ENCODE results near the gene CDC5L.

The CDC5L gene

DNA sequence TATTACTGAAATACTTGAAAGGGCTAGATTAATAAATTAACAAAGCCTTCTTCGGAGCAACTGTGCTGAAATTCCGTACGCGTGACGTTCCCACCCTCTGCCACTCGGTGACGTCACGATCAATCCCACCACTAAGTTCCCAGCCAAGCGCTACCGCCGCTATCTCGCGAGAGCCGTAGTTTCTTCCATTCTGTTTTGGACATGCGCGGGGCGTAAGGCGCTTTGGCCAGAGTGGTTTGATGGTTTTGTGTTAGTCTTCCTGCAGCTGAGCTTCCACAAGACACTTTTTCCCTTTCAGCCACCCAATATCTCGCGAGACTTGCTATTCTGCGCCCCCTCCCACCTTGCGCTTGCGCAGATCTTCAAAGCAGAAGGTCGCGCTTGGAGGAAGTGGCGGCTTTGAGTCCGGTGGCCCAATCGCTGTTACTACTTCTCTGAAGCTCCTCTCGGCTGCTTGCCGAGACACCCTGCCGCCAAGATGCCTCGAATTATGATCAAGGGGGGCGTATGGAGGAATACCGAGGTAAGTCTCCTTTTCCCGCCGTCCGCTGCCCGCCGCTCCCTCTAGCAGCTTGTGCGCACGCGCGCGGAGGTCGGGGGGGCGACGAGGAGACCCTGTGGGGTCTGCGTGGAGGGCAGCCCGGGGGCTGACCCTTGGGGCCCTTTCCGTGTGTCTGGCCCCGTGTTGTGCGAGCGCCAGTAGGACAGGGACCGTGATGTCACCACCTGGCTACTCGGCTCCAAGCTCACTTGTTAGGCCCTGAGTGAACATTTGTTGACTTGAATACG lies at the start of gene CDC5L:
CDC5L (plus strand) TSS at position 361 of the 789 bp plus-strand sequence; CDS start at position 479, 118 bp downstream.
- no peaks in the 10 kb centered on the region for H3K9me3 ChIP-seq
- peaks cover 6% of the 10 kb centered on the region for H3K27me3 ChIP-seq
- peaks cover 22 to 24% of the 10 kb centered on the region in 2 experiments for H3K4me1 ChIP-seq (ENCODE audit: control insufficient read depth in 1 of 2, insufficient read depth in 1 of 2, low read depth in 1 of 2, low read length in 1 of 2)
- peaks cover 19% of the 10 kb centered on the region for H3K36me3 ChIP-seq
- H3K27ac ChIP-seq: peak within 1 kb of the TSS; percentile 95
- H3K4me3 ChIP-seq (ENCODE audit: low read depth in 1 of 2, low read length in 1 of 2): peak within 1 kb of the TSS; percentile 80 to 95
- TF ChIP-seq, protein P1, sequence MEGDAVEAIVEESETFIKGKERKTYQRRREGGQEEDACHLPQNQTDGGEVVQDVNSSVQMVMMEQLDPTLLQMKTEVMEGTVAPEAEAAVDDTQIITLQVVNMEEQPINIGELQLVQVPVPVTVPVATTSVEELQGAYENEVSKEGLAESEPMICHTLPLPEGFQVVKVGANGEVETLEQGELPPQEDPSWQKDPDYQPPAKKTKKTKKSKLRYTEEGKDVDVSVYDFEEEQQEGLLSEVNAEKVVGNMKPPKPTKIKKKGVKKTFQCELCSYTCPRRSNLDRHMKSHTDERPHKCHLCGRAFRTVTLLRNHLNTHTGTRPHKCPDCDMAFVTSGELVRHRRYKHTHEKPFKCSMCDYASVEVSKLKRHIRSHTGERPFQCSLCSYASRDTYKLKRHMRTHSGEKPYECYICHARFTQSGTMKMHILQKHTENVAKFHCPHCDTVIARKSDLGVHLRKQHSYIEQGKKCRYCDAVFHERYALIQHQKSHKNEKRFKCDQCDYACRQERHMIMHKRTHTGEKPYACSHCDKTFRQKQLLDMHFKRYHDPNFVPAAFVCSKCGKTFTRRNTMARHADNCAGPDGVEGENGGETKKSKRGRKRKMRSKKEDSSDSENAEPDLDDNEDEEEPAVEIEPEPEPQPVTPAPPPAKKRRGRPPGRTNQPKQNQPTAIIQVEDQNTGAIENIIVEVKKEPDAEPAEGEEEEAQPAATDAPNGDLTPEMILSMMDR (IDR thresholded peaks at IDR 0.05): no peak

DNA sequence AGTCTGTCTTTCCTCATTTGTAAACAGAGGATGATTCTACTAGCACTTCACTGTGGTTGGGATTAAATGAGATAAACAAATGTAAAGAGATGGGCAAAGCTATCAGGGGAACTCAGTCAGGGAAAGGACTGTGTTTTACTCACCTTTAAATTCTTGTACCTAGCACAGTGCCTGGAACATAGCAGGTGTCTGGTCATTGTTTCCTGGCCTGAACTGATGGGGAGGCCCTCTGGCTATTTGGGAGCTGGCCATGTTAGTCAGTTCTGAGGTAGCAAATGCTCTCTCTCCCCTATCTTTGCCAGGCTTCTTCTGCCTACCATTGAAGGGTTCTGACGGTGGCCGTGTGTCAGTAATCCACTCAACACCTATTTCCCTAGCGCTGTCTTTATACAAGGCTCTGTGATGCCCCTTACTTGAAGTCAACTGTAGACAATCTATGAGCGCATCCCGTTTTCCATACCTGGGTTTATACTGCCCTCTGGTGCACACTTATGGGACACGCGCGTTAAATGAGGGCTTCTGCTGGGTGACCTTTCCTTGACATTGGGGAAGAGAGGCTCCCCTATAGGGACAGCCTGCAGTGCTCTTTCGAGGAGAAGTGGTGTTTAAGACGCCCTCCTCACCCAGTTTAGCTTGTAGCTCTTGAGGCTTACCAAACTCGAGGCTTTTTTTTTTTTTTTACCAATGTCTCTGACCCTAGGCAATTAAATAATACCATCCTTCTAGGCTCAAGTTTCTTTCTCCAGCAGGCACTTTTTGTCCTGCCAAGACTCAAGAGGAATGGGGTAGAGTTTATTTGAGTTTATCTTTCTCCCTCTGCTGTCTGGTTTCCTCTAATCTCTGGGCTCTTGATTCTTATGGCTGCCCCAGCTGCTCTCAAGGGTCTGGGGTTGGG lies 49.0 kb upstream of the CDC5L start:
- Histone ChIP-seq H3K27me3 (peaks cover 42% of the 10 kb centered on the region), H3K36me3 (no peaks in the 10 kb centered on the region), H3K4me1 (ENCODE audit: control insufficient read depth in 1 of 2, insufficient read depth in 1 of 2, low read depth in 1 of 2, low read length in 1 of 2) (peaks cover 13% of the 10 kb centered on the region in 2 experiments), H3K9me3 (no peaks in the 10 kb centered on the region), H3K27ac (no peak overlapping the region), H3K4me3 (ENCODE audit: low read depth in 1 of 2, low read length in 1 of 2) (no peak overlapping the region)
- TF ChIP-seq, protein P1 (IDR thresholded peaks at IDR 0.05): peak; percentile 83

DNA sequence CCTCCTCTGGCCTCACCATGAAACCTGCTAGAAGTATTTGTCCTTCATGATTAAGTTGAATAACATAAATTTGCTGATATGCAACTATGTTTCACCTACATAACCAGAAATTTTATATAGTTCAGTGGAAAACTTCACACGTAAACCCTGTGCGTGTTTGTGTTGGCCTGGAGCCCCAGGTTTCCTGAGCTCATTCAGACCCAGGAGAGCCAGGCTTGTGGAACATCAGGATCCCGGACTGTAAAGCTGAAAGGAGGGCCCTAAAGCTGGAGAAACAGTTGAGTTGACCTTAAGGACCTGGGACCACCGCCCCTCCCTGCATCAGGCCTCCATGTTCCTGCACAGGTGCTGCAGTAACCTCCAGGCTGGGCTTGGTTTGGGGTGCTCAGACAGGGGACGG lies 48.2 kb upstream of the CDC5L start:
- H3K27ac ChIP-seq: no peak overlapping the region
- H3K27me3 ChIP-seq: peaks cover 50% of the 10 kb centered on the region
- no peaks in the 10 kb centered on the region for H3K9me3 ChIP-seq
- peaks cover 4% of the 10 kb centered on the region in 2 experiments for H3K4me1 ChIP-seq (ENCODE audit: control insufficient read depth in 1 of 2, insufficient read depth in 1 of 2, low read depth in 1 of 2, low read length in 1 of 2)
- TF ChIP-seq, protein P1 (IDR thresholded peaks at IDR 0.05): no peak
- H3K4me3 ChIP-seq (ENCODE audit: low read depth in 1 of 2, low read length in 1 of 2): no peak overlapping the region
- H3K36me3 ChIP-seq: no peaks in the 10 kb centered on the region

DNA sequence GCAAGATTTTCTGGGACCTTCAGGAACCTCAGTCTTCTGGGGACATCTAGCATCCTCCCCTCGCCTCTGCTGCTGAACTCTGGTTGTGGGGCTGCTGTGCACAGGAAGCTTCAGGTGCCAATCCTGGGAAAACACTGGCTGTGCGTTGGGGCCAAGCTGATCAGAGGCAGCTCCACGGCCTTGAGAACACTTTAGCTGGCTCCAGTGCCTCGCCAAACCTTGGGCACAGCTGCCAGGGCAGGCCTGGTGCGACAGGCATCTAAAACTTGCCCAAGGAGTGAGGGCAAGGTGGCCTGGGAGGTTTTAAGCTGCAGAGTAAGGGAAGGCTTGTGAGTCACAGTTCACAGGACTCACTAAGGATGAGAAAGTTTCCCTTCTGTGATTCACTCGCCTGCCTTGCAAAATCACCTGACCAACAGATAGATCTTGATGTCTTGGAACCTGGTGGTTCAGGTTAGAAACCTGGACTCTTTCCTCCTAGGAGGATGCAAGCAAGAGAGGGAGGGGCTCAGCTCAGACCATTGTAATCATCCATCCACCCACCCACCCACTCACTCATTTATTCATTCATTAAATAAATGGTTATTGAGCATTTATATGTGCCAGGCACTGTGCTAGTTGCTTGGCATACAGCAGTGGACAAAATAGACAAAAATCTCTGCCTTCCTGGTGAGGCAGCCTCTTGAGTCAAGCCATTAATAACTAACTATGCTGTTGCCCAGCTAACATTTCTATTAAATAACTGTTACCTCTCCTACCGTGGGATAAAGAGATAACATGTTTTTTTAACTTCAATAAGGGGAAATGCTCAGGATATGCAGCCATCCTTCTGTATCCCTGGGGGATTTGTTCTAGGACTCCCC lies 47.5 kb upstream of the CDC5L start:
- TF ChIP-seq, protein P1 (IDR thresholded peaks at IDR 0.05): no peak
- Histone ChIP-seq H3K27me3 (peaks cover 57% of the 10 kb centered on the region), H3K4me3 (ENCODE audit: low read depth in 1 of 2, low read length in 1 of 2) (no peak overlapping the region), H3K4me1 (ENCODE audit: control insufficient read depth in 1 of 2, insufficient read depth in 1 of 2, low read depth in 1 of 2, low read length in 1 of 2) (no peaks in the 10 kb centered on the region), H3K9me3 (no peaks in the 10 kb centered on the region), H3K27ac (no peak overlapping the region), H3K36me3 (no peaks in the 10 kb centered on the region)

Data from neutrophil (primary cell).